Raji (cell line): ENCODE data around the gene FAM162B.

Source experiments
- POLR2A ChIP-seq: IDR thresholded peaks from 2 replicates; pipeline ENCODE4 v1.6.1; 2011; ENCODE audit warnings: low read depth, low read length, control low read depth; ENCODE audit not compliant: insufficient read depth

The FAM162B gene

GRCh38 chr6:116762235-116762634, 3.3 kb downstream of the FAM162B start:
- TF ChIP-seq POLR2A, result no peak

DNA sequence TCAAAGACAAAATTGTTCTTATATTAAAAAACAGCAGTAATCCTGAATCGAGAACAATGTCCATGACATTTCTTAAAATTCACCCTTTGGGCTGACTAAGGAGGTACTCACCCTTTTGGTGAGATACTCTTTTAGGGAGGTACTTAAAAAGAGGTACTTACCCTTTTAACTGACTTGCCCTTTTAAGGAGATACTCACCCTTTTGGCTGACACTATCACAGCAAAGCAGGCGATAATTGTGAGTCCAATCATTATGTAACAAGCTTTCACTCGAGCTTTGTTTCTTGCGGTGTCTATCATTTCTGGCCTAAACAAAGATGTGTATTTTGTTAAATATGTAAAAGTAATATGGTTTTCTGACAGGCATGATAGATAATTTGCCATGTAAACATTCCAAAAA, 3.7 kb downstream of the FAM162B start:
- no peak for TF ChIP-seq POLR2A

DNA sequence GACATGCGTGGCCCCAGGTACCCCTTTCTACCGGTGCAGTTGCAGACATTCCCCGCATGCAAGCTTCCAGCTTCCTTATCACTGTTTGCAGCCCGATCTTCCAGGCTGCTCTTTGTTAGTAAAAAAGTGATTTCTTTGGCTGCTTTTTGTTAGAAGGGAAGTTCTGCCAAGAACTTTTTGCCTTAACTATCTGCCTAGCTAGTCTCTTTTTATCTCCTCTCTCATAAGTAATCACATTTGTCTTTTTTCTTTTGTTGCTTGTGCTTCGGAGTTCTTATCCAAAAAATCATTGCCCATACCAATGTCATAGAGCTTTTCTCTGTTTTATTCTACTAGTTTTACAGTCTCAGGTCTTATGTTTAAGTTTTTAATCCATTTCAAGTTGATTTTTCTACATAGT, 20.3 kb downstream of the FAM162B start:
- TF ChIP-seq POLR2A, result no peak

DNA sequence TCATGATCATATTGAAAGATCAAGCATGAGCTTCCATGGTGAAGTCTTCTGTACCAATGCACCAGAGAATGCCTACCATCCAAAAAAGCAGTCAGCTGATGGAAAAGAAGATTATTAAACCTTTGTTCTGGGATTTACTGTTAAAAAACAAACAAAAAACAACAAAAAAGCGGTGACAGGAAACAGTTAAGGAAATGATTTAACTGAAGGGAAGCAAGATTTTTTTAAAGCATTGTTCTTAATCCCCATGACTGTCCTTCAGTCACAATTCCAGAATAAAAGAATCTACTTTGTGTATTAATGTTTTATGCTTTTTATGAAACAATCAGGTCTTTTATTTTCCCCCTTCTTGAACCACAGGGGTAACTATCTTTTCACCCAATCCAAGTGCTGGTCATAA, 23.9 kb downstream of the FAM162B start:
- TF ChIP-seq POLR2A, result no peak

DNA sequence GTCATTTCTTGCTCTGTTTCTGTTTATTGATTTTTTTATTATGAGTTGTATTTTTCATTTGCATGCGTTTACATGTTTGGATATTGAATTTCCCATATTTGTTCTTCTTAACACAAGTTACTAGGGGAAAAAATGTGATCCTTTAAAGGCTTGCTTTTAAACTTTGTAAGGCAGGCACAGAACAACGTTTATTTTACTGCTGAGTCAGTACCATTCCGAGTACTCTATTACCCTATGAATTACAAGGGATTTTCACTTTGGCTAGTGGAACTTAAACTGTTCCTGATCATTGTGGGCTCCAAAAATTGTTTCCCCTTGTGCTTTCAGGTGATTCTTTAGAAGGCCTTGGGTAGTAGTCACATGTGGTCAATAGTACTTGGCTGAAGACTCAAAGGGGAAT, 28.5 kb downstream of the FAM162B start:
- no peak for TF ChIP-seq POLR2A

DNA sequence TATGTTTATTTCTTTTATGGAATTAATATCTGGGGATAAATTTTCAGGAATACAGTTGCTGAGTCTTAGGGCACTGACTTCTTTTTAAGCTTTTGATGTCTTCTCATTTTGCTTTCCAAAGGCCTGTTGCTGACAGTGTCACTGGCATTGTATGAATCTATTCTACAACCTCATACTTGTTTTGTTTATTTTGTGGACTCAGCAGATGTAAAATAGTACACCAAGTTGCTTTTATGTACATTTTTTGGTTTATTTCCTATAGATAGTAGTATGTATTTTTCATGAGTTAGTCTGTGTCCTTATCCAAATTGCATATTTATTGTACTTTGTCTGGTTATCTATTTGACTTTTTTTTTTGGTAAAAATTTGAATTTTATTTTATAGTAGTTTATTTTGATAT, 35.0 kb downstream of the FAM162B start:
- TF ChIP-seq POLR2A, result no peak

DNA sequence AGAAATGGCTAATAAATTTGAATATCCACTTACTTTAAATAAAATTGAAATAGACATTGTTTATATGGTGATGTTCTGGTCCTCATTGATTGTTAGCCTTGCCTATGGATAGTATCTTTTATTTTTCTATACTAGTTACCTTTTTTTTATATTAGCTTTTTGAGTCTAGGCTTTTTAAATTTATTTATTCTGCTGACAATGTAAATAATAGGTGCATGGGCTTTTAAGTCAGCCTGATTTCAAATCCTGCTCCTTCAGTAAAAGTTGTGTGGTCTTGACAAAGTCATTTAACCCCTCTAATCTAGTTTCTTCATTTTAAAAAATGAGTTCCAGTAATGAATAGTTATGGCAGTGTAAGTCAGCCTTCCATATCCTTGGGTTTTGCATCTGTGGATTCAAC, 38.6 kb downstream of the FAM162B start:
- no peak for TF ChIP-seq POLR2A

DNA sequence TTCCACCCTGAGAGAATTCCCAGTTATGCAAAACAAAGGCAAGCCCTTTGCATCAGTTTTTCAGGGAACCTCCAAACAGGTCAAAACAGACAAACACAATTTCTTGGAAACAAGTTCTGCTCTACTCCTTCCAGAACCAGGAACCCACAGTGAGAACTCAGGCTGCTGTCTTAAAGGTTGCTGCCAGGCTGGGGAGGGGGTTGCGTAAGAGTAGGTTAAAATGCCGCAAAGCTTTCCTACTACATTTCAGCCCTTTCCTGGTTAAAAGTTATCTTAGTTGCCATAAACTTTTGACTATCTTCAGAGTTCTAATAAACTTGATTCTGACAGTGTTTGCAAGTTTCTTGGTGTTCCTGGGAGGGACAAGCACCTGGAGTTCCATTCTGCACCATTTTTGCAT, 50.8 kb downstream of the FAM162B start:
- TF ChIP-seq POLR2A, result no peak

DNA sequence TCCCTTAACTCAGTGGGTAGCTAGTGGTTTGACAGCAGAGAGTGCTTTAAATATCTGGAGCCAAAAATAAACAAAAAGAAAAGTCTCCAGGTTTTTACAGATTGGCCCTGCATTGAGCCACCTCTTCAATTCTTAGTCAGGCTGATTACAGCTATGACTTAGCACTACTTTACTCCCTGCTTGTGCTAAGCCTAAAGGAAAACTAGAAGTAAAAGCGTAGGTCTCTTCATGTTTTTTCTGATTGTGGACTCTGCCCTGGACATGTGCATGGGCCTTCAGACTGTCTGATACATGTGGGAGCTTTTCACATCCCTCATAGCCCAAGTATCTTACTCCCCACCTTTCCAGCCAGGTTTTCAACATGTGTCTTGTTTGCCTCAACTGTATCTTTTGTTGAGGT, 51.2 kb downstream of the FAM162B start:
- no peak for TF ChIP-seq POLR2A

DNA sequence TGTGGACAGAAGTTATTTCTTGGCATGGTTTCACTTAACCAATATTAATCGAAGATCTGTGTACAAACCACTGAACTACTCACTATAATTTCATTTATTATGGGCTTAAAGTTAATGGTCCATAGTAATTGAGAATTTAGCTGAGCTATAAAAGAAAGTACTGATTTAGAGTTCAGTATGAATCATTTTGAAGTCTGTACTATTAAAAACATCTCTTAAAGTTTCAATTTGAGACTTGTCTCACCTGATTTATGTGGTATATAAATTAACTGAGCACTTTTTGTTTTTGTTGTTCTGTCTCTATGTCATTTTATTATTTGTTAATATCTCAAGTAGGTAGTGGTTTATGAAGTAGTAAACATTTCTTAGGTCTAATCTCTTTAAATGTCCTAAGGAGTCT, 59.6 kb downstream of the FAM162B start:
- TF ChIP-seq POLR2A, result no peak
